SK-N-SH (cell line): ENCODE results near the gene DAZAP2. TPM values are rescaled to one million over a fixed set of nuclear protein-coding genes. Genes with fewer than 3 reads are reported as not detected.

ENCODE experiments used
- CTCF ChIA-PET: fragments of 300-600, 350-600 bp; formaldehyde crosslinking; extraction: SDS; loops from one replicate; lab custom pipeline; 2021; lab: Yijun Ruan, JAX
- POLR2A ChIA-PET: fragments of 350-600 bp; sonication (Branson Sonifier 250); formaldehyde crosslinking; extraction: SDS; loops from one replicate; lab custom pipeline; 2020; ENCODE audit warnings: antibody characterized with exemption, inconsistent platforms; lab: Yijun Ruan, JAX
- DNase-seq: peaks from one replicate; pipeline ENCODE4 v3.0.0; 2012
- H2AFZ ChIP-seq: fragments of 200-600 bp; sonication (generic); 2 replicates; pipeline ENCODE4 v1.8.1; 2016; ENCODE audit warnings: antibody characterized with exemption, mild to moderate bottlenecking, low read depth
- H3F3A ChIP-seq: fragments of 200-600 bp; sonication (generic); replicated peaks from 2 replicates; pipeline ENCODE3; 2016; ENCODE audit warnings: antibody characterized with exemption, mild to moderate bottlenecking; ENCODE audit not compliant: insufficient read depth
- H3K27ac ChIP-seq, 2 experiments: fragments of 200-500 bp in 1 of 2; fragments of 200-600 bp in 1 of 2; sonication (Bioruptor generic) in 1 of 2; sonication (generic), shearing (Covaris generic) in 1 of 2; 2 replicates each; pipeline versions ENCODE4 v1.5.1 to v1.6.1; 2014 to 2016; ENCODE audit warnings: low read depth in 2 of 2, inconsistent platforms in 1 of 2, low read length in 1 of 2, mild to moderate bottlenecking in 1 of 2, mixed read lengths in 1 of 2
- H3K27me3 ChIP-seq: fragments of 200-600 bp; sonication (generic), shearing (Covaris generic); 2 replicates; pipeline ENCODE4 v1.6.1; 2016; ENCODE audit warnings: mixed run types; ENCODE audit not compliant: insufficient read depth
- H3K36me3 ChIP-seq, 2 experiments: fragments of 200-500 bp in 1 of 2; fragments of 200-600 bp in 1 of 2; sonication (Bioruptor generic) in 1 of 2; sonication (generic) in 1 of 2; replicated peaks in 1 of 2; 2 replicates each; pipeline versions ENCODE3 to v1.5.1; 2014 to 2016; ENCODE audit warnings: low read length in 1 of 2, mild to moderate bottlenecking in 1 of 2; ENCODE audit not compliant: insufficient read depth in 2 of 2, control insufficient read depth in 1 of 2
- H3K4me1 ChIP-seq, 2 experiments: fragments of 200-500 bp in 1 of 2; fragments of 200-600 bp in 1 of 2; sonication (Bioruptor generic) in 1 of 2; sonication (generic), shearing (Covaris generic) in 1 of 2; 2 replicates each; pipeline versions ENCODE4 v1.5.1 to v1.6.1; 2014 to 2016; ENCODE audit warnings: low read depth in 1 of 2, low read length in 1 of 2, mixed run types in 1 of 2; ENCODE audit not compliant: insufficient read depth in 2 of 2, control insufficient read depth in 1 of 2
- H3K4me2 ChIP-seq: fragments of 200-600 bp; sonication (generic), shearing (Covaris generic); 2 replicates; pipeline ENCODE4 v1.6.1; 2017; ENCODE audit warnings: mixed run types
- H3K4me3 ChIP-seq, 2 experiments: fragments of 200-500 bp in 1 of 2; fragments of 200-600 bp in 1 of 2; sonication (Bioruptor generic) in 1 of 2; sonication (generic), shearing (Covaris generic) in 1 of 2; 2 replicates each; pipeline versions ENCODE4 v1.5.1 to v1.8.1; 2014 to 2016; ENCODE audit warnings: low read depth in 2 of 2, inconsistent platforms in 1 of 2, low read length in 1 of 2, mild to moderate bottlenecking in 1 of 2, mixed read lengths in 1 of 2, moderate library complexity in 1 of 2
- H3K79me2 ChIP-seq: fragments of 200-600 bp; sonication (generic); 2 replicates; pipeline ENCODE4 v1.8.1; 2017; ENCODE audit warnings: mild to moderate bottlenecking; ENCODE audit not compliant: insufficient read depth
- H3K9ac ChIP-seq: fragments of 200-600 bp; sonication (generic); 2 replicates; pipeline ENCODE4 v1.6.1; 2017; ENCODE audit warnings: mixed run types
- H3K9me2 ChIP-seq: fragments of 200-600 bp; sonication (generic); 2 replicates; pipeline ENCODE4 v1.6.1; 2017; ENCODE audit warnings: mixed run types
- H3K9me3 ChIP-seq: fragments of 200-600 bp; sonication (generic); 2 replicates; pipeline ENCODE4 v1.6.1; 2017; ENCODE audit warnings: mixed run types, mild to moderate bottlenecking, moderate library complexity
- H4K20me1 ChIP-seq: fragments of 200-600 bp; sonication (generic); 2 replicates; pipeline ENCODE4 v1.6.1; 2017; ENCODE audit warnings: mild to moderate bottlenecking, mixed run types; ENCODE audit not compliant: insufficient read depth
- ELF1 ChIP-seq: IDR thresholded peaks from 2 replicates; pipeline ENCODE4 v1.4.0; 2012
- EP300 ChIP-seq, 2 experiments: IDR thresholded peaks; 2 replicates each; pipeline versions ENCODE4 v1.4.0 to v1.6.1; 2012; ENCODE audit warnings: borderline replicate concordance in 1 of 2, low read depth in 1 of 2, low read length in 1 of 2
- EZH2phosphoT487 ChIP-seq: fragments of 200-600 bp; sonication (generic); IDR thresholded peaks from 2 replicates; pipeline ENCODE4 v1.6.1; 2017; ENCODE audit warnings: low read depth, mixed run types, mild to moderate bottlenecking, antibody characterized with exemption, moderate library complexity, borderline replicate concordance
- FOSL2 ChIP-seq: IDR thresholded peaks from 2 replicates; pipeline ENCODE4 v1.4.0; 2012; ENCODE audit warnings: low read depth, mild to moderate bottlenecking, moderate library complexity, borderline replicate concordance
- GATA2 ChIP-seq: sonication (generic); formaldehyde crosslinking; IDR thresholded peaks from 2 replicates; pipeline ENCODE4 v1.5.0; 2020; ENCODE audit warnings: mild to moderate bottlenecking, missing genetic modification reagents
- NFIC ChIP-seq: IDR thresholded peaks from 2 replicates; pipeline ENCODE4 v1.4.0; 2012; ENCODE audit warnings: borderline replicate concordance
- POLR2AphosphoS5 ChIP-seq: IDR thresholded peaks from 2 replicates; pipeline ENCODE4 v1.6.1; 2012; ENCODE audit warnings: low read depth, low read length
- RAD21 ChIP-seq: IDR thresholded peaks from 2 replicates; pipeline ENCODE4 v1.6.1; 2012; ENCODE audit warnings: mild to moderate bottlenecking, low read length
- RFX5 ChIP-seq: IDR thresholded peaks from 2 replicates; pipeline ENCODE4 v1.6.1; 2012; ENCODE audit warnings: mild to moderate bottlenecking, improper control_type of control experiment, low read length
- TEAD4 ChIP-seq: IDR thresholded peaks from 2 replicates; pipeline ENCODE4 v1.4.0; 2012; ENCODE audit warnings: mild to moderate bottlenecking, borderline replicate concordance; ENCODE audit not compliant: insufficient read depth
- YY1 ChIP-seq: IDR thresholded peaks from 2 replicates; pipeline ENCODE4 v1.4.0; 2012; ENCODE audit warnings: low read depth, mild to moderate bottlenecking
- WGBS: methylation state at CpG from one replicate; pipeline ENCODE4 v1.1.6; 2017; ENCODE audit warnings: low lambda C conversion rate; 5-methylcytosine and 5-hydroxymethylcytosine counted together
- polyA plus RNA-seq, 3 experiments: library from polyadenylated mRNA; depleted of rRNA; stranded (reverse); fragments of >200 nt; gene quantifications; 2 replicates each; pipeline ENCODE4 v1.2.3, GENCODE V29; 2012
- TF ChIP-seq, protein P1 (sequence below): IDR thresholded peaks from 2 replicates; pipeline ENCODE4 v1.6.1; 2012; ENCODE audit warnings: mild to moderate bottlenecking, low read depth, low read length, moderate library complexity

Gene DAZAP2
- polyA plus RNA-seq, 1 of the 3 experiments (the other 2 are of a cell fraction) = 274 TPM

DNA sequence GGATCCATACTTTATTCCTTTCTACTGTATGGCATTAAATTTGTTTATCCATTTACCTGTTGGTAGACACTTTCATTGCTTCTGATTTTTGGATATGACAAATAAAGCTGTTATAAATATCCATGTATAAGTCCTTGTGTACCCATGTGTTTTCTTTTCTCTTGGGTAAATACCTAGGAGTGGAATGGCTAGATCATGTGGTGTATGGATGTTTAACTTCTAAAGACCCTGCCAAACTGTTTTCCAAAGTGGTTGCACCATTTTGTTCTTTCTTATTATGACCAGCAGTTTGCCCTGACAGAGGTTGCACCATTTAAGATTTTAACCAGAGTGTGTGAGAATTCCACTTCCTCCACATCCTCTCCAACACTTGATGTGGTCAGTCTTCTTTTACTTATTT lies 6.0 kb upstream of the DAZAP2 start:
- CTCF ChIA-PET = interaction anchor here (0.6 to 1.2 kb wide), 2 partner anchors 15 to 91 kb away, joined by 3 to 4 read pairs; partner anchors contain the start of gene POU6F1
- POLR2A ChIA-PET = no interaction called here
- H3K4me3 ChIP-seq = no peak overlapping the region

DNA sequence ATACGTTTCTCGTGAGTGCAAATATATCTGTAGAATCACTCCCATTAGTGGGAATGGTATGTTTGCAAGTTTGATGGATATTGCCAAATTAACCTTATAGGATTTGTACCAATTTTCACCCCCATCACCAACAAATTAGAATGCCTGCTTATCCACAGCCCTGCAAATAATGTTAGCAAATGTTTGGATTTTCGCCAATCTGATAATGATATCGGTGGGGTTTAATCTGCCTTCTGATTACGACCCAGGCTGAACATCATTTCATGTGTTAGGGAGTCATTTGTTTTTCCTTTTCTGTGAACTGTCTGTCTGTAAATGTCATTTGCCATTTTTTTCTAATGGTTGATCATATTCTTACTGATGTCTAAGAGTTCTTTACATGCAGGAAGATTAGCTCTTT lies 4.1 kb upstream of the DAZAP2 start:
- Histone ChIP-seq H3K36me3 (no peaks in the 10 kb centered on the region), H3K4me2 (no peak overlapping the region), H3K9me2 (no peaks in the 10 kb centered on the region), H3K9ac (no peak overlapping the region), H3F3A (no peaks in the 10 kb centered on the region), H2AFZ (no peak overlapping the region), H3K9me3 (no peaks in the 10 kb centered on the region), H4K20me1 (no peaks in the 10 kb centered on the region), H3K4me1 (peaks cover 0 to 4% of the 10 kb centered on the region in 2 experiments; a peak in 1 of 4 replicates), H3K79me2 (peaks cover 7% of the 10 kb centered on the region), H3K27ac (no peak overlapping the region), H3K4me3 (no peak overlapping the region), H3K27me3 (no peaks in the 10 kb centered on the region)
- TF ChIP-seq EP300 (IDR thresholded peaks at IDR 0.05; ENCODE audit: borderline replicate concordance in 1 of 2, low read depth in 1 of 2, low read length in 1 of 2) = peak in 1 of 2 experiments; percentile 23; a peak in 1 of 4 replicates
- peak; percentile 31; the same call in 1 of the 2 replicates for TF ChIP-seq NFIC
- TF ChIP-seq GATA2 (CRISPR knock-in tag) = peak; percentile 88
- TF ChIP-seq POLR2AphosphoS5 = no peak
- TF ChIP-seq, protein P1, sequence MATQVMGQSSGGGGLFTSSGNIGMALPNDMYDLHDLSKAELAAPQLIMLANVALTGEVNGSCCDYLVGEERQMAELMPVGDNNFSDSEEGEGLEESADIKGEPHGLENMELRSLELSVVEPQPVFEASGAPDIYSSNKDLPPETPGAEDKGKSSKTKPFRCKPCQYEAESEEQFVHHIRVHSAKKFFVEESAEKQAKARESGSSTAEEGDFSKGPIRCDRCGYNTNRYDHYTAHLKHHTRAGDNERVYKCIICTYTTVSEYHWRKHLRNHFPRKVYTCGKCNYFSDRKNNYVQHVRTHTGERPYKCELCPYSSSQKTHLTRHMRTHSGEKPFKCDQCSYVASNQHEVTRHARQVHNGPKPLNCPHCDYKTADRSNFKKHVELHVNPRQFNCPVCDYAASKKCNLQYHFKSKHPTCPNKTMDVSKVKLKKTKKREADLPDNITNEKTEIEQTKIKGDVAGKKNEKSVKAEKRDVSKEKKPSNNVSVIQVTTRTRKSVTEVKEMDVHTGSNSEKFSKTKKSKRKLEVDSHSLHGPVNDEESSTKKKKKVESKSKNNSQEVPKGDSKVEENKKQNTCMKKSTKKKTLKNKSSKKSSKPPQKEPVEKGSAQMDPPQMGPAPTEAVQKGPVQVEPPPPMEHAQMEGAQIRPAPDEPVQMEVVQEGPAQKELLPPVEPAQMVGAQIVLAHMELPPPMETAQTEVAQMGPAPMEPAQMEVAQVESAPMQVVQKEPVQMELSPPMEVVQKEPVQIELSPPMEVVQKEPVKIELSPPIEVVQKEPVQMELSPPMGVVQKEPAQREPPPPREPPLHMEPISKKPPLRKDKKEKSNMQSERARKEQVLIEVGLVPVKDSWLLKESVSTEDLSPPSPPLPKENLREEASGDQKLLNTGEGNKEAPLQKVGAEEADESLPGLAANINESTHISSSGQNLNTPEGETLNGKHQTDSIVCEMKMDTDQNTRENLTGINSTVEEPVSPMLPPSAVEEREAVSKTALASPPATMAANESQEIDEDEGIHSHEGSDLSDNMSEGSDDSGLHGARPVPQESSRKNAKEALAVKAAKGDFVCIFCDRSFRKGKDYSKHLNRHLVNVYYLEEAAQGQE = no peak
- peak; percentile 52 for DNase-seq
- POLR2A ChIA-PET = no interaction called here
- CTCF ChIA-PET = interaction anchor here (0.7 to 1.0 kb wide), 2 partner anchors 18 to 111 kb away, joined by 3 to 5 read pairs; no protein-coding TSS in a partner anchor
- 42% methylated on average over 5 of the region's 5 CpGs for WGBS

More for the DNA sequence above, 6.0 kb upstream of the DAZAP2 start:
- no peaks in the 10 kb centered on the region for H4K20me1 ChIP-seq
- H3K9me2 ChIP-seq = no peaks in the 10 kb centered on the region
- H3K9me3 ChIP-seq = no peaks in the 10 kb centered on the region
- TF ChIP-seq RFX5 = no peak
- TF ChIP-seq RAD21 = no peak
- no peak for TF ChIP-seq TEAD4
- TF ChIP-seq GATA2 (CRISPR knock-in tag) = no peak
- TF ChIP-seq ELF1 = no peak
- no peak for TF ChIP-seq YY1
- no peak for TF ChIP-seq FOSL2
- TF ChIP-seq EZH2phosphoT487 = no peak
- no peak for TF ChIP-seq POLR2AphosphoS5
- H3K27ac ChIP-seq = no peak overlapping the region
- no peaks in the 10 kb centered on the region for H3K36me3 ChIP-seq
- H3K79me2 ChIP-seq = no peaks in the 10 kb centered on the region
- no peak for DNase-seq
- no peaks in the 10 kb centered on the region for H3F3A ChIP-seq
- no peaks in the 10 kb centered on the region for H3K27me3 ChIP-seq
- H3K9ac ChIP-seq = no peak overlapping the region
- H3K4me2 ChIP-seq = no peak overlapping the region
- no peak overlapping the region for H2AFZ ChIP-seq
- H3K4me1 ChIP-seq = no peaks in the 10 kb centered on the region
